H1 (cell line): ENCODE measurements around the gene TTBK1. TPM values are rescaled to one million over a fixed set of nuclear protein-coding genes. Genes with fewer than 3 reads are reported as not detected.

Experiments used
- CTCF ChIA-PET: fragments of 300-600 bp; sonication (Branson Sonifier 250); formaldehyde crosslinking; loops from one replicate; lab custom pipeline; 2021; ENCODE audit not compliant: partially characterized antibody; lab: Charles Lee
- POLR2A ChIA-PET: fragments of 300-600 bp; sonication (Branson Sonifier 250); formaldehyde crosslinking; loops from one replicate; lab custom pipeline; 2021; ENCODE audit warnings: inconsistent platforms; ENCODE audit not compliant: partially characterized antibody; lab: Charles Lee
- DNase-seq, 2 experiments: peaks; one replicate each; pipeline versions ENCODE4 v3.0.0 to v3.0.0-alpha.2; 2010 to 2022; ENCODE audit warnings: low spot score in 2 of 2, low read depth in 1 of 2, mixed read lengths in 1 of 2
- FAIRE-seq: peaks from 2 replicates; lab custom pipeline; 2011; peaks lifted over from hg19 to GRCh38; lab: Jason Lieb, UNC
- H2AFZ ChIP-seq: 2 replicates; pipeline ENCODE4 v1.8.1; 2012; ENCODE audit warnings: low read length, inconsistent platforms
- H2AK5ac ChIP-seq: 2 replicates; pipeline ENCODE4 v1.6.1; 2013; ENCODE audit warnings: low read depth, low read length
- H2BK120ac ChIP-seq: replicated peaks from 2 replicates; pipeline ENCODE3; 2013; ENCODE audit warnings: low read depth, low read length, inconsistent platforms
- H2BK12ac ChIP-seq: 2 replicates; pipeline ENCODE4 v1.6.1; 2013; ENCODE audit warnings: low read depth, low read length
- H2BK15ac ChIP-seq: 2 replicates; pipeline ENCODE4 v1.6.1; 2013; ENCODE audit warnings: low read length
- H2BK20ac ChIP-seq: 2 replicates; pipeline ENCODE4 v1.6.1; 2013; ENCODE audit warnings: low read length
- H2BK5ac ChIP-seq: 2 replicates; pipeline ENCODE4 v1.6.1; 2013; ENCODE audit warnings: low read depth, low read length
- H3K14ac ChIP-seq: 2 replicates; pipeline ENCODE4 v1.6.1; 2013; ENCODE audit warnings: inconsistent platforms; ENCODE audit not compliant: insufficient read length
- H3K18ac ChIP-seq: 2 replicates; pipeline ENCODE4 v1.6.1; 2013; ENCODE audit warnings: low read length; ENCODE audit errors: extremely low read depth
- H3K23ac ChIP-seq: 2 replicates; pipeline ENCODE4 v1.6.1; 2013; ENCODE audit warnings: inconsistent platforms; ENCODE audit not compliant: insufficient read length
- H3K23me2 ChIP-seq: 2 replicates; pipeline ENCODE4 v1.6.1; 2013; ENCODE audit warnings: low read depth, low read length
- H3K27ac ChIP-seq: 2 replicates; pipeline ENCODE4 v1.6.1; 2011; ENCODE audit warnings: low read depth, low read length, inconsistent platforms
- H3K27me3 ChIP-seq, 4 experiments: replicated peaks in 1 of 4; 1 replicate in 1 of 4; 2 replicates in 3 of 4; pipeline versions ENCODE4 v1.6.1 to v1.8.1; 2011 to 2013; ENCODE audit warnings: low read length in 3 of 4, mild to moderate bottlenecking in 3 of 4, inconsistent platforms in 2 of 4, mixed read lengths in 2 of 4, moderate library complexity in 1 of 4; ENCODE audit not compliant: control insufficient read depth in 3 of 4, insufficient read depth in 3 of 4; ENCODE audit errors: extremely low read depth in 1 of 4
- H3K36me3 ChIP-seq, 4 experiments: 2 replicates each; pipeline versions ENCODE4 v1.6.1 to v1.8.1; 2011 to 2013; ENCODE audit warnings: mild to moderate bottlenecking in 4 of 4, low read length in 3 of 4, moderate library complexity in 2 of 4, control low read depth in 1 of 4, inconsistent platforms in 1 of 4; ENCODE audit not compliant: insufficient read depth in 4 of 4, control insufficient read depth in 2 of 4
- H3K4ac ChIP-seq: replicated peaks from 2 replicates; pipeline ENCODE3; 2013; ENCODE audit warnings: low read length, low read depth, mixed read lengths, inconsistent platforms; ENCODE audit not compliant: insufficient read length
- H3K4me1 ChIP-seq, 4 experiments: replicated peaks in 1 of 4; 1 replicate in 1 of 4; 2 replicates in 3 of 4; pipeline versions ENCODE4 v1.6.1 to v1.8.1; 2011 to 2013; ENCODE audit warnings: low read length in 3 of 4, inconsistent platforms in 2 of 4, mixed read lengths in 1 of 4; ENCODE audit not compliant: insufficient read depth in 4 of 4, control insufficient read depth in 3 of 4
- H3K4me2 ChIP-seq, 2 experiments: 2 replicates each; pipeline versions ENCODE4 v1.6.1 to v1.8.1; 2011 to 2013; ENCODE audit warnings: low read depth in 2 of 2, low read length in 2 of 2, control low read depth in 1 of 2, inconsistent platforms in 1 of 2, mild to moderate bottlenecking in 1 of 2; ENCODE audit not compliant: insufficient read depth in 1 of 2
- H3K4me3 ChIP-seq, 4 experiments: fragments of 200-600, 300-600 bp in 1 of 4; sonication (generic), shearing (Covaris generic), sonication (Bioruptor Twin) in 1 of 4; 2 replicates each; pipeline versions ENCODE4 v1.5.1 to v1.8.1; 2011 to 2016; ENCODE audit warnings: low read length in 4 of 4, low read depth in 3 of 4, control low read depth in 2 of 4, inconsistent platforms in 2 of 4, mild to moderate bottlenecking in 2 of 4, mixed read lengths in 1 of 4, moderate library complexity in 1 of 4; ENCODE audit not compliant: insufficient read depth in 2 of 4; ENCODE audit errors: extremely low read depth in 1 of 4
- H3K56ac ChIP-seq: replicated peaks from 2 replicates; pipeline ENCODE3; 2013; ENCODE audit warnings: low read depth, mild to moderate bottlenecking, mixed read lengths, low read length, inconsistent platforms; ENCODE audit not compliant: insufficient read length
- H3K79me1 ChIP-seq: 2 replicates; pipeline ENCODE4 v1.6.1; 2013; ENCODE audit warnings: low read depth, low read length, control low read depth
- H3K79me2 ChIP-seq, 2 experiments: 2 replicates each; pipeline versions ENCODE4 v1.6.1 to v1.8.1; 2012 to 2013; ENCODE audit warnings: low read length in 2 of 2, mild to moderate bottlenecking in 2 of 2, inconsistent platforms in 1 of 2; ENCODE audit not compliant: insufficient read depth in 2 of 2, control insufficient read depth in 1 of 2
- H3K9ac ChIP-seq, 4 experiments: replicated peaks in 1 of 4; 1 replicate in 1 of 4; 2 replicates in 3 of 4; pipeline versions ENCODE4 v1.6.1 to v1.8.1; 2011 to 2013; ENCODE audit warnings: low read depth in 3 of 4, low read length in 3 of 4, control low read depth in 2 of 4, mild to moderate bottlenecking in 2 of 4, moderate library complexity in 2 of 4, inconsistent platforms in 1 of 4; ENCODE audit errors: extremely low read depth in 1 of 4
- H3K9me3 ChIP-seq, 2 experiments: 2 replicates each; pipeline versions ENCODE4 v1.6.1 to v1.8.1; 2012 to 2013; ENCODE audit warnings: mild to moderate bottlenecking in 2 of 2, moderate library complexity in 2 of 2, control low read depth in 1 of 2, inconsistent platforms in 1 of 2, low read depth in 1 of 2, low read length in 1 of 2, mixed read lengths in 1 of 2; ENCODE audit not compliant: insufficient read depth in 2 of 2
- H4K20me1 ChIP-seq, 2 experiments: replicated peaks in 1 of 2; 2 replicates each; pipeline versions ENCODE3 to v1.8.1; 2011 to 2013; ENCODE audit warnings: inconsistent platforms in 2 of 2, low read length in 2 of 2, mild to moderate bottlenecking in 1 of 2; ENCODE audit not compliant: insufficient read depth in 2 of 2, control insufficient read depth in 1 of 2
- H4K5ac ChIP-seq: 2 replicates; pipeline ENCODE4 v1.6.1; 2013; ENCODE audit warnings: low read length, low read depth, mixed read lengths, inconsistent platforms; ENCODE audit not compliant: insufficient read length
- H4K8ac ChIP-seq: 2 replicates; pipeline ENCODE4 v1.8.0; 2013; ENCODE audit warnings: mild to moderate bottlenecking, moderate library complexity, low read length, inconsistent platforms; ENCODE audit not compliant: insufficient read depth; ENCODE audit errors: extremely low read depth
- H4K91ac ChIP-seq: replicated peaks from 2 replicates; pipeline ENCODE3; 2013; ENCODE audit warnings: low read length, mixed read lengths, inconsistent platforms; ENCODE audit not compliant: insufficient read length
- CHD2 ChIP-seq: IDR thresholded peaks from 2 replicates; pipeline ENCODE4 v1.6.1; 2012; ENCODE audit warnings: low read length, improper control_type of control experiment
- KDM1A ChIP-seq: fragments of 200-600, 300-600 bp; sonication (generic); IDR thresholded peaks from 2 replicates; pipeline ENCODE4 v1.7.1; 2016; ENCODE audit warnings: mild to moderate bottlenecking, low read length, borderline replicate concordance
- KDM4A ChIP-seq: IDR thresholded peaks from one replicate; pipeline ENCODE4 v1.7.1; 2012; ENCODE audit warnings: low read depth, mild to moderate bottlenecking, moderate library complexity, low read length, inconsistent platforms; ENCODE audit not compliant: severe bottlenecking
- SUZ12 ChIP-seq: fragments of 200-600 bp; sonication (generic); IDR thresholded peaks from 2 replicates; pipeline ENCODE4 v1.6.1; 2012; ENCODE audit warnings: mild to moderate bottlenecking, inconsistent platforms, low read length, moderate library complexity, mixed read lengths
- WGBS, 2 experiments: shearing (Covaris generic) in 1 of 2; methylation state at CpG; one replicate each; pipeline versions ENCODE4 v1.1.6 to v1.1.7; 2013 to 2015; ENCODE audit warnings: low lambda C conversion rate in 2 of 2, mixed read lengths in 2 of 2, inconsistent platforms in 1 of 2, low coverage in 1 of 2, missing lambda C conversion rate in 1 of 2; ENCODE audit not compliant: insufficient replicate concordance in 2 of 2, insufficient coverage in 1 of 2, insufficient read length in 1 of 2; ENCODE audit errors: extremely low coverage in 1 of 2, missing lambda C conversion rate in 1 of 2; 5-methylcytosine and 5-hydroxymethylcytosine counted together
- polyA plus RNA-seq, 7 experiments: library from polyadenylated mRNA; depleted of rRNA in 3 of 7; stranded (reverse) in 5 of 7; unstranded in 2 of 7; fragments of >200 nt in 5 of 7; fragments of 200-250 nt in 2 of 7; gene quantifications; 1 replicate in 5 of 7; 2 replicates in 1 of 7; 4 replicates in 1 of 7; pipeline versions ENCODE4 v1.2.1 to v1.2.3, GENCODE V29; 2011 to 2013; ENCODE audit warnings: missing spikeins in 2 of 7, mixed read lengths in 2 of 7
- total RNA-seq: library from RNA; stranded (reverse); fragmentation: NEBNext Ultra II Directional; extraction: Animal tissue kit (Norgen Biotek cat#: 25700); gene quantifications from 2 replicates; pipeline ENCODE4 v1.2.1, GENCODE V29; 2021
- TF ChIP-seq, protein P1 (sequence below): IDR thresholded peaks from 2 replicates; pipeline ENCODE4 v1.6.1; 2012; ENCODE audit warnings: inconsistent platforms
- TF ChIP-seq, protein P2 (sequence below): IDR thresholded peaks from 2 replicates; pipeline ENCODE4 v1.6.1; 2012; ENCODE audit warnings: inconsistent platforms

TTBK1 gene
- total and polyA plus RNA-seq, 2 of the 8 experiments (the other 6 are each of a cell fraction or from before 2014, with no cell fraction given), result 0.53 to 1.6 TPM

DNA sequence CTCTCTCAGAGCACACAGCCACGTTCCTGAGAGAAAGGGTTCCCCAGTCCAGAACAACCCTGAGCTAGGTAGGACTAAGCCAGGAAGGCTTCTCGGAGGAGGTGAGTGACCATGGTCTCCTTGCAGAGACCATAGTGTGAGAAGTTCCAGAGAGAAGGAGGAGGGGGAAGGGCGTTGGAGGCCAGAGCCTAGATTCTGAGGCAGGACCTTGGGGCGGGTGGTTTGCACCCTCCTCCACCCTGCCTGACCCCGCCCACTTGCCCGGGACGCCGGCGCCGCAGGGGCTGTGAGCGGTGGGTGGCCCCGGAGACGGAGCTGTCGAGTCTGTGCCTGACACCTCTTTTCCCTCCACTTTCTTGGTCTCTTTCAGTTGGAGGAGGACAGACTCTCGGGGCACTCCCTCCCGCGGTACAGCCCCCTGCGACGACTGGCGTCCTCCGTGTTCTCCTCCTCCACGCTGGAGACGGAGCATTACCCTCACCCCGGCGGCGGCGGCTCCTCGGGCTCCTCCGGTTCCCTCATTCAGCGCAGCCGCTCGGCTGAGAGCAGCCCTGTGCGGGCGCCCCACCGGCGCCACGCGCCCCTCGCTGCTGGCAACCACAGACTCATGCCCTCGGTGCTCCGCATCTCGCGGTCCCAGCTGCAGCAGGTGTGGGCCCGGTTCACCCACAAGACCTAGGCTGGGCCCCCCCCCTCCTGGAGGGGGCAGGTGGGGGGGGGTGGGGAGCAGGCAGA is 26.2 kb downstream of the TTBK1 start:
- FAIRE-seq (no peak), DNase-seq (no peak)
- Histone ChIP-seq H2BK20ac (peak overlapping the region; percentile 75; the same call in 1 of the 2 replicates), H3K27me3 (peaks cover 4 to 48% (median 39%) of the 10 kb centered on the region in 4 experiments), H3K4ac (no peak overlapping the region), H3K9ac (no peak overlapping the region), H2BK15ac (peak overlapping the region; percentile 83), H2BK120ac (no peak overlapping the region), H3K23ac (no peak overlapping the region), H3K4me2 (peak overlapping the region; percentile 65 to 73), H4K5ac (no peak overlapping the region), H2BK12ac (peak overlapping the region; percentile 69; the same call in 1 of the 2 replicates), H3K36me3 (no peaks in the 10 kb centered on the region), H3K79me1 (no peaks in the 10 kb centered on the region), H3K18ac (peak overlapping the region; percentile 62; the same call in 1 of the 2 replicates), H3K4me1 (peaks cover 3 to 29% (median 19%) of the 10 kb centered on the region in 4 experiments), H3K23me2 (peaks cover 4% of the 10 kb centered on the region; the same call in 1 of the 2 replicates)
- ChIA-PET POLR2A (interaction anchor here (0.6 to 2.2 kb wide), 5 partner anchors 8 to 932 kb away, joined by 3 to 5 read pairs (median 5); no protein-coding TSS in a partner anchor), CTCF (interaction anchor here (0.6 to 9.4 kb wide), 13 partner anchors 15 to 741 kb away, joined by 3 to 78 read pairs (median 3); partner anchors contain the start of genes CRIP3 and DNPH1)
- whole genome bisulfite sequencing, 2 experiments, result 14% methylated on average over 42 of the region's 44 CpGs; no CpG with 5 or more reads in 1 of the 2 experiments
- TF ChIP-seq SUZ12, result peak; percentile 40; the same call in 1 of the 2 replicates
- no peak for TF ChIP-seq KDM1A
- TF ChIP-seq, protein P1, sequence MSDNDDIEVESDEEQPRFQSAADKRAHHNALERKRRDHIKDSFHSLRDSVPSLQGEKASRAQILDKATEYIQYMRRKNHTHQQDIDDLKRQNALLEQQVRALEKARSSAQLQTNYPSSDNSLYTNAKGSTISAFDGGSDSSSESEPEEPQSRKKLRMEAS, result 0 out of 2 replicates have a peak, but pooled peaks have one; percentile 40
- peak; percentile 44 for TF ChIP-seq KDM4A
- TF ChIP-seq CHD2, result no peak
- TF ChIP-seq, protein P2, sequence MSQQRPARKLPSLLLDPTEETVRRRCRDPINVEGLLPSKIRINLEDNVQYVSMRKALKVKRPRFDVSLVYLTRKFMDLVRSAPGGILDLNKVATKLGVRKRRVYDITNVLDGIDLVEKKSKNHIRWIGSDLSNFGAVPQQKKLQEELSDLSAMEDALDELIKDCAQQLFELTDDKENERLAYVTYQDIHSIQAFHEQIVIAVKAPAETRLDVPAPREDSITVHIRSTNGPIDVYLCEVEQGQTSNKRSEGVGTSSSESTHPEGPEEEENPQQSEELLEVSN, result peak; percentile 91
- TF ChIP-seq, all 59 proteins: peak for 4
- no peak overlapping the region for H4K91ac ChIP-seq
- no peak overlapping the region for H2AFZ ChIP-seq
- no peaks in the 10 kb centered on the region for H3K79me2 ChIP-seq
- no peaks in the 10 kb centered on the region for H4K20me1 ChIP-seq
- peak overlapping the region; percentile 40; the same call in 1 of the 2 replicates for H2BK5ac ChIP-seq
- H3K14ac ChIP-seq, result no peak overlapping the region
- H3K9me3 ChIP-seq, result no peaks in the 10 kb centered on the region
- no peak overlapping the region for H3K27ac ChIP-seq
- H3K56ac ChIP-seq, result no peak overlapping the region
- H3K4me3 ChIP-seq, result peak overlapping the region; percentile 11 to 54 (median 15); a peak in 6 of 8 replicates
- H4K8ac ChIP-seq, result peak overlapping the region; percentile 72; the same call in 1 of the 2 replicates
- peak overlapping the region; percentile 59; the same call in 1 of the 2 replicates for H2AK5ac ChIP-seq
